AG08395 (cell line): ENCODE measurements around the gene AMDHD1.
"Not testable (repeated sequence)": the region's sequence is repeated elsewhere in the genome, so short reads cannot be mapped to it uniquely, and the experiment has no call there.

Experiments
- DNase-seq: peaks from one replicate; pipeline ENCODE4 v3.0.0; 2012; ENCODE audit warnings: mixed read lengths, low spot score

Gene AMDHD1

GRCh38 chr12:95963096-95963495, 20.0 kb downstream of the AMDHD1 start:
- DNase-seq = no peak

GRCh38 chr12:95966287-95966870, 23.2 kb downstream of the AMDHD1 start:
- no peak for DNase-seq

GRCh38 chr12:95967301-95967700, 24.2 kb downstream of the AMDHD1 start:
- no peak for DNase-seq

- not testable (repeated sequence) for DNase-seq
Observed at GRCh38 chr12:95969116-95969515, 26.0 kb downstream of the AMDHD1 start.

- no peak for DNase-seq
Observed at GRCh38 chr12:95970905-95971304, 27.8 kb downstream of the AMDHD1 start.

- no peak for DNase-seq
Observed at GRCh38 chr12:95972832-95973456, 29.8 kb downstream of the AMDHD1 start.

- DNase-seq = no peak
Observed at GRCh38 chr12:95974358-95974757, 31.2 kb downstream of the AMDHD1 start.

- no peak for DNase-seq
Observed at GRCh38 chr12:95975491-95975890, 32.4 kb downstream of the AMDHD1 start.

GRCh38 chr12:95976416-95976832, 33.3 kb downstream of the AMDHD1 start:
- DNase-seq = no peak

GRCh38 chr12:95977764-95978305, 34.7 kb downstream of the AMDHD1 start:
- DNase-seq = no peak

GRCh38 chr12:95978351-95978750, 35.2 kb downstream of the AMDHD1 start:
- DNase-seq = no peak

- no peak for DNase-seq
Observed at GRCh38 chr12:95978774-95979173, 35.6 kb downstream of the AMDHD1 start.

- no peak for DNase-seq
Observed at GRCh38 chr12:95980437-95980836, 37.3 kb downstream of the AMDHD1 start.

GRCh38 chr12:95982602-95983001, 39.5 kb downstream of the AMDHD1 start:
- no peak for DNase-seq

GRCh38 chr12:95984682-95985081, 41.6 kb downstream of the AMDHD1 start:
- DNase-seq = no peak

- DNase-seq = no peak
Observed at GRCh38 chr12:95986635-95987570, 43.8 kb downstream of the AMDHD1 start.

- DNase-seq = no peak
Observed at GRCh38 chr12:95988506-95989275, 45.6 kb downstream of the AMDHD1 start.

GRCh38 chr12:95989504-95990123, 46.5 kb downstream of the AMDHD1 start:
- DNase-seq = no peak

GRCh38 chr12:95990136-95990535, 47.0 kb downstream of the AMDHD1 start:
- DNase-seq = no peak

- no peak for DNase-seq
Observed at GRCh38 chr12:95993907-95994306, 50.8 kb downstream of the AMDHD1 start.

GRCh38 chr12:95994476-95994875, 51.3 kb downstream of the AMDHD1 start:
- DNase-seq = no peak
